Activated CD4-positive, alpha-beta T cell treated with anti-CD3 and anti-CD28 coated beads, Interleukin-2, amount 10 ng/mL, durations not matched to agents 24 days and 14 days (primary cell): ENCODE data around the gene KLRC3. TPM values are rescaled to one million over a fixed set of nuclear protein-coding genes. Genes with fewer than 3 reads are reported as not detected.
"Not testable (repeated sequence)": the region's sequence is repeated elsewhere in the genome, so short reads cannot be mapped to it uniquely, and the experiment has no call there.

Source experiments
- DNase-seq: peaks from one replicate; pipeline ENCODE4 v3.0.0; 2022
- H3K27ac Mint-ChIP-seq: one replicate; pipeline ENCODE4 v1.8.0; 2022; ENCODE audit warnings: mild to moderate bottlenecking, mixed read lengths
- H3K27me3 Mint-ChIP-seq: one replicate; pipeline ENCODE4 v1.8.0; 2022; ENCODE audit warnings: mixed read lengths
- H3K36me3 Mint-ChIP-seq: one replicate; pipeline ENCODE4 v1.8.0; 2022; ENCODE audit warnings: low read depth, mild to moderate bottlenecking, mixed read lengths
- H3K4me1 Mint-ChIP-seq: one replicate; pipeline ENCODE4 v1.8.0; 2021; ENCODE audit warnings: mixed read lengths
- H3K4me3 Mint-ChIP-seq: one replicate; pipeline ENCODE4 v1.8.0; 2022; ENCODE audit warnings: mild to moderate bottlenecking, moderate library complexity, mixed read lengths
- H3K9me3 Mint-ChIP-seq: one replicate; pipeline ENCODE4 v1.8.0; 2021; ENCODE audit warnings: mixed read lengths
- intact Hi-C: fragments of 100-400 bp; cut with micrococcal nuclease; formaldehyde crosslinking; loops from one replicate; pipeline ENCODE4 v1.15.1; 2023
- total RNA-seq: library from RNA; stranded (reverse); gene quantifications from 2 replicates; pipeline ENCODE4 v1.2.3, GENCODE V29; 2022

The KLRC3 gene
- total RNA-seq = not detected in 2 replicates

DNA sequence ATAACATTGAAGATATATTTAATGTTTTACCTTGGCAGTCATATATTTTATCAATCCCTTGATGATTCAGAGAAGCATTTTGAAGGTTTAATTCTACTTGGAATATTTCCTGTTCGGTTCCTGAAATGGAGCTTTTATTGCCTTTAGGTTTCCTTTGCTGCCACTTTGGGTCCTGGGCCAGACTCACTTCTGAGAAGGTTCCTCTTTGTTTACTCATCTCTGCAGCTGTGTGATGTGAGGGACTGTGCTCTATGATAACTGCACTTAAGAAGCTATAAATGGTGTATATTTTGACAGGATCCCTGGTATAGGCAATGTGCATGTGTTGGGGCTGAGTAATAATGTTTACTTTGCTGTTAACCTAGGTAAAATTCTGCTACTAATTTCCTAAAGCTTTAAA, at the start of gene KLRC3:
Gene KLRC3, minus strand, starts transcription at position 262 of the 400 bp plus-strand sequence. Its CDS starts 45 bp downstream, at position 217.
- H3K4me1 Mint-ChIP-seq, intact Hi-C loops, H3K27me3 Mint-ChIP-seq, H3K36me3 Mint-ChIP-seq, H3K27ac Mint-ChIP-seq, DNase-seq, H3K4me3 Mint-ChIP-seq, H3K9me3 Mint-ChIP-seq: not testable (repeated sequence)

DNA sequence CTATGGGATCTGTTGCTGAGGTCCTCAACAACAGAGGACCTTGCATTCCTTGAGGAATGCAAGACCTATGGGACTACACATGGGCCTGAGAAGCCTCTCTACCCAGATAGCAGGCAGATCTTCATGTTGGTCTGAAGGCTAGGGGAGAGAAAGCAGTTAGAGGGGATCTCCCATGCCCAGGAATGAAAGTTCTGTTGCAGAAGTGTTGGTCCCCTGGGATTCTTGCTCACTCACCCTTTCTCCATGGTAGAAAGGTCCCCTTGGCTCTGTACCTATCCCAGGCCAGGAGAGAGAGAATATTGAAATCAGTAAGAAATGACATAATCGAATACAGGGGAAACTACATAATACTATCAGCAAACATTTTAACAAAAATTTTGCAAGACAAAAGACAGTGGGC, 49.3 kb upstream of the KLRC3 start:
- no peaks in the 10 kb centered on the region for H3K27me3 Mint-ChIP-seq
- no peak overlapping the region for H3K27ac Mint-ChIP-seq
- H3K9me3 Mint-ChIP-seq = no peaks in the 10 kb centered on the region
- no peak overlapping the region for H3K4me3 Mint-ChIP-seq
- H3K4me1 Mint-ChIP-seq = no peaks in the 10 kb centered on the region
- intact Hi-C loops = no loop called here
- H3K36me3 Mint-ChIP-seq = no peaks in the 10 kb centered on the region
- no peak for DNase-seq

DNA sequence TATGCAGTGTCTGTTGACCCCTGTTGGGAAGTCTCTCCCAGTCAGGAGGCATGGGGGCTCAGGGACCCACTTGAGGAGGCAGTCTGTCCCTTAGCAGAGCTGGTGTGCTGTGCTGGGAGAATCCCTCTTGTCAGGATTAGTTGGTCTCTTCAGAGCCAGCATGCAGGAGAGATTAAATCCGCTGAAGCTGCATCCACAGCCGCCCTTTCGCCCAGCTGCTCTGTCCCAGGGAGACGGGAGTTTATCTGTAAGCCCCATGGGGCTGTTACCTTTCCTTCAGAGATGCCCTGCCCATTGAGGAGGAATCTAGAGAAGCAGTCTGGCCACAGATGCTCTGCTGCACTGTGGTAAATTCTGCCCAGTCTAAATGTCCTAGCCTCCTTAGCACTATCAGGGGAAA, 45.9 kb upstream of the KLRC3 start:
- no peak overlapping the region for H3K27ac Mint-ChIP-seq
- DNase-seq = no peak
- peaks cover 14% of the 10 kb centered on the region for H3K9me3 Mint-ChIP-seq
- no peaks in the 10 kb centered on the region for H3K36me3 Mint-ChIP-seq
- intact Hi-C loops = no loop called here
- H3K4me3 Mint-ChIP-seq = no peak overlapping the region
- H3K27me3 Mint-ChIP-seq = peaks cover 5% of the 10 kb centered on the region
- no peaks in the 10 kb centered on the region for H3K4me1 Mint-ChIP-seq

DNA sequence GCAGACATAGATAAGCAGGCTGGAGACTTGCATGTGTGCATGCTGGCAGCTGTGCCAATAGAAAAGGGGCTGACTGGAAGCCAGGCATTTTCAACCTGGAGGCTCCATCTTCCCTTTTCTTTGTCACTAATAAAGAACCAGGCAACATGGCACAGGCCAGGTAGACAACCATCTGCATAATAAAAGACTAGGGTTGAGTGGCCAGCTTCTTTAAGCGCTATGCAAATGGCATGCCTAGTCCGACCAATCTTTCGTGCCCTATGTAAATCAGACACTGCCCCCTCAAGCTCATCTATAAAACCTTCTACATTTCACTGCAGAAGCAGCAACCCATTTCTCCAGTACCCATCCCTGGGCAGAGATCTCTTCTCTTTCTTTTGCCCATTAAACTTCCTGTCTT, 37.4 kb upstream of the KLRC3 start:
- H3K36me3 Mint-ChIP-seq = no peaks in the 10 kb centered on the region
- H3K4me3 Mint-ChIP-seq = no peak overlapping the region
- H3K27me3 Mint-ChIP-seq = peaks cover 3% of the 10 kb centered on the region
- H3K9me3 Mint-ChIP-seq = peaks cover 33% of the 10 kb centered on the region
- H3K27ac Mint-ChIP-seq = no peak overlapping the region
- no peaks in the 10 kb centered on the region for H3K4me1 Mint-ChIP-seq
- no peak for DNase-seq
- intact Hi-C loops = no loop called here

DNA sequence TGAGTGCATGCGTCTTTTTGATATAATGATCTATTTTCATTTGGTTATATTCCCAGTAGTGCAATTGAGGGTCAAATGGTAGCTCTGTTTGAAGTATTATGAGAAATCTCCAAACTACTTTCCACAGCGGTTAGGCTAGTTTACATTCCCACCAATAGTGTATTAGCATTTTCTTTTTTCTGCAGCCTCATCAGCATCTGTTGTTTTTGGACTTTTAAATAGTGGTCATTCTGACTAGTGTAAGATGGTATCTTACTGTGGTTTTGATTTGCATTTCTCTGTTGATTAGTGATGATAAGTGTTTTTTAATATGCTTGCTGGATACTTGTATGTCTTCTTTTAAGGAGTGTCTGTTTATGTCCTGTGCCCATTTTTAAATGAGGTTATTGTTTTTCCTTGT, 36.5 kb upstream of the KLRC3 start:
- DNase-seq = no peak
- H3K9me3 Mint-ChIP-seq = peaks cover 24% of the 10 kb centered on the region
- peaks cover 2% of the 10 kb centered on the region for H3K27me3 Mint-ChIP-seq
- no peak overlapping the region for H3K4me3 Mint-ChIP-seq
- no peaks in the 10 kb centered on the region for H3K36me3 Mint-ChIP-seq
- H3K4me1 Mint-ChIP-seq = no peaks in the 10 kb centered on the region
- intact Hi-C loops = no loop called here
- no peak overlapping the region for H3K27ac Mint-ChIP-seq

DNA sequence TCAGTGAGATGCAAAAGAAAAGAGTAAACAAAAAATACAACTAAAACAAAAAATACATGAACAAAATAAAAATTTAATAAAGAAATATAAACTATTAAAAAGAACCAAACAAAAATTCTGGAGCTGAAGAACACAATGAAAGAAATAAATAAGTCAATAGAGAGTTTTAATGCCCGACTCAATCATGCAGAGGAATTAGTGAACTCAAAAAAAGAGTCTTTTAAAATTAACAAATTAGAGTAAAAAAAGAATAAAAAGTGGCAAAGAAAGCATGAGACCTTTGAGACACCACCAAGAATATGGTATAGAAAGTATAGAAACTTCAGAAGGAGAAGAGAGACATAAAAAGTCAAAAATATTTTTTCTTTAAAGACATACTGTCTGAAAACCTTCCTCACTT, 35.4 kb upstream of the KLRC3 start:
- Mint-ChIP-seq H3K4me3 (no peak overlapping the region), H3K27me3 (peaks cover 2% of the 10 kb centered on the region), H3K36me3 (no peaks in the 10 kb centered on the region), H3K4me1 (no peaks in the 10 kb centered on the region), H3K9me3 (peaks cover 21% of the 10 kb centered on the region), H3K27ac (no peak overlapping the region)
- no peak for DNase-seq
- intact Hi-C loops = no loop called here

DNA sequence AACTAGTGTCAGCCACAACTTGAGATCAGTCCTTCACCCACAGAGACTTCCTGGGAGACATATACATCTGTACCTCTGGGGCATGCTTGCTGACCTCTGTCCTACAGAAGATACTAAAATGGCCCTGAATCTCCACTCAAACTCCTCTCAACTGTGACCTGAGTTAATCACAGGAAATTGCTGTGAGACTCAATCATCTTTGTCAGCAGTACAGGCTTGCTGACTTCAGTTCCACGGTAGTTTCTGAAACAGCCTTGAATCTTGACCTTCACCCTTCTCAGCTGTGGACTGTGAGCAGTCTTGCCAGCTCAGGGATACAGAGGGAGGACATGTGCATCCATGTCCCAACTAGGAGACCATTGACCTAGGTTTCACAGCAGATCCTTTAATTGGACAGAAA, 34.1 kb upstream of the KLRC3 start:
- Mint-ChIP-seq H3K4me3 (no peak overlapping the region), H3K27me3 (no peaks in the 10 kb centered on the region), H3K4me1 (no peaks in the 10 kb centered on the region), H3K9me3 (peaks cover 17% of the 10 kb centered on the region), H3K27ac (no peak overlapping the region), H3K36me3 (no peaks in the 10 kb centered on the region)
- intact Hi-C loops = no loop called here
- DNase-seq = no peak

DNA sequence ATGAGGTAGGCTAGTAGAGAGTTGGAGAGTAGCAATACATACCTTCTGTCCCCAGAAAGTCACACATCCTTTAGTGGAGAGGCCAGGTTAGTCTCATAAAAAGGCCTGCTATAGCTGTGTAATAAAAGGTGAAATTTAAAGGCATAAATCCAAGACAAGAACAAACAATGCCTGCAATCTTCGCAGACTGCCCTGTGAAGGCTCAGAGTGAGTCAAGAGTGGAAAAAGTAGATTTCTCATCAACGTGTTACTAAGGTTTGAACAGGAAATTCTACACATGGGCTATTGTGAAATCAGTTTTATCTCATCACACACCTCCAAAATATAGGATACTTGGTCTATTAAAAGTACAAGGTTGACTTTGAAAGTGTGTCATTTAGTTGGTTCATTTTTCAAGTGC, 32.8 kb upstream of the KLRC3 start, which contains the start of gene KLRC1:
Gene KLRC1, minus strand, starts transcription at position 222 of the 400 bp plus-strand sequence. CDS start 2,221 bp downstream, outside the sequence.
- Mint-ChIP-seq H3K27me3 (no peaks in the 10 kb centered on the region), H3K36me3 (no peaks in the 10 kb centered on the region), H3K9me3 (peaks cover 17% of the 10 kb centered on the region), H3K27ac (no peak within 1 kb of the TSS), H3K4me3 (no peak within 1 kb of the TSS), H3K4me1 (no peaks in the 10 kb centered on the region)
- intact Hi-C loops = no loop called here
- DNase-seq = no peak

DNA sequence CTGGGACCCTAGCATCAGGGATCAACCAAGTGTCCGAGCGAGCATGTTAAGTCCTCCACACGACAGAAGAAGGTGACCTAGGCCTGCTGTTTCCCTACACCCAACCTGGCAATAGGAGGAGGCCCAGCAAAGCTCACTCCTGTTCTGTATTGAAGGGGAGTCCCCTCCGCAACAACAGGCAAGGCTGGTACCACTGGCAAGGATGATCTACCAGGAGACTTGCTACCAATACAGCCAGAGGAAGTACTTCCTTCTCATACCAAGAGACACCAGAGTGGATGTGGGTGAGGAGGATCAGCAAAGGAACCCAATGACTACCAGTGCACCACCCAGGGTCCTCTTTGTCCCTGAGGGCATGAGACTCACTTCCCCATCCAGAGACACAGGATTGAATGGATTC, 27.8 kb upstream of the KLRC3 start:
- Mint-ChIP-seq H3K4me1 (no peaks in the 10 kb centered on the region), H3K36me3 (no peaks in the 10 kb centered on the region), H3K27ac (no peak overlapping the region), H3K9me3 (no peaks in the 10 kb centered on the region), H3K27me3 (no peaks in the 10 kb centered on the region), H3K4me3 (no peak overlapping the region)
- no peak for DNase-seq
- intact Hi-C loops = no loop called here

DNA sequence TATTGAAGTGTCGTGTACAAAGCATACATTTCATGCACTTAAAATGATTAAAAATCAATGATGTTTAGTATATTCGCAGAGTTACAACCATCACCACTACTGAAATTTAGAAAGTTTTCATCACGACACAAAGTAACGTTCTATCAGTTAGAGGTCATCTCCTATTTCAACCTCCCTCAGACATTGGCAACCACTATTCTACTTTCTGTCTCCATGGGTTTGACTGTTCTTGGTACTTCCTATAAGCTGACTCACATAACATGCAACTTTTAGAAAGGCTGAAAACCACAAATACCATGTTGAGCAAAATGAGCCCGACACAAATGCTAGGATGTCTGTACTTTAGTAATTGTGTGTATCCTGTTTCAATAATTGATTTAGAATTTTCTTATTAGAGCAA, 25.7 kb upstream of the KLRC3 start:
- H3K4me3 Mint-ChIP-seq, H3K4me1 Mint-ChIP-seq, intact Hi-C loops, H3K36me3 Mint-ChIP-seq, H3K27me3 Mint-ChIP-seq, DNase-seq, H3K27ac Mint-ChIP-seq, H3K9me3 Mint-ChIP-seq: not testable (repeated sequence)

DNA sequence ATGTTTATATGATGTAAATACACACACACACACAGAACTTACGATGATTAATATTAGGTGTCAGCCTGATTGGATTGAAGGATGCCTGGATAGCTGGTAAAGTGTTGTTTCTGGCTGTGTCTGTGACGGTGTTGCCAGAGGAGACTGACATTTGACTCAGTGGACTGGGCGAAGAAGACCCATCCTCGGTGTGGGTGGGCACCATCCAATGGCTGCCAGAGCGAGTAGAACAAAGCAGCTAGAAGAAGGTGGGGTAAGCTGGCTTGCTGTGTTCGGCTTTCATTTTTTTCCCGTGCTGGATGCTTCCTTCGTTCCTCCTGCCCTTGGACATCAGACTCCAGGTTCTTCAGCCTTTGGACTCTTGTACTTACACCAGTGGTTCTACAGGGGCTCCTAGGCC, 20.7 kb upstream of the KLRC3 start:
- intact Hi-C loops, H3K4me1 Mint-ChIP-seq, DNase-seq, H3K4me3 Mint-ChIP-seq, H3K27me3 Mint-ChIP-seq, H3K36me3 Mint-ChIP-seq, H3K9me3 Mint-ChIP-seq, H3K27ac Mint-ChIP-seq: not testable (repeated sequence)

DNA sequence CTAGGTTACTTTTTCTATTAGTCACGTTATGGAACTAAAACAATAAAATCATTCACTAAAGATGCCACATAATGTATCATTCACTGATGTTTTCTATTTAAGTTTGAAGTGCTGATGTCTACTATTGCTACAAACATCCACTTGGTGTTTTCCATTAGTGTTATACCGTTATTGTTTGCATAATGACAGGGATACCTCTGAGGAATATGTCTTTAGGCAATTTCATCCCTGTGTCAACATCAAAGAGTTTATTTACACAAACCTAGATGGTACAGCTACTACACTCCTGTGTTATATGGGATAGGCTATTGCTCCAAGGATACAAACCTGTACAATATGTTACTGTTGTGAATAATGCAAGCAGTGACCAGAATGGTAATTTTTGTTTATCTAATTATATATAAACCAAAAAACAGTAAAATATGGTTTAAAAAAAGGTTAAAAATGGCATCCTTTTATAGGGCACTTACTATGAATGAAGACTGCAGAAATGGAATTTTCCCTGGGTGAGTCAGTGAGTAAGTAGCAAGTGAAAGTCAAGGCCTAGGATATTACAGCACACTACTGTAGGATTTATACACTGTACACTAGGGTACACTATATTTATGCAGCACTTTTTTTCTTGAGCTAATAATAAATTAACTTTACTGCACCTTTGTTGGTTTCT, 19.3 kb upstream of the KLRC3 start:
- DNase-seq, intact Hi-C loops: not testable (repeated sequence)

DNA sequence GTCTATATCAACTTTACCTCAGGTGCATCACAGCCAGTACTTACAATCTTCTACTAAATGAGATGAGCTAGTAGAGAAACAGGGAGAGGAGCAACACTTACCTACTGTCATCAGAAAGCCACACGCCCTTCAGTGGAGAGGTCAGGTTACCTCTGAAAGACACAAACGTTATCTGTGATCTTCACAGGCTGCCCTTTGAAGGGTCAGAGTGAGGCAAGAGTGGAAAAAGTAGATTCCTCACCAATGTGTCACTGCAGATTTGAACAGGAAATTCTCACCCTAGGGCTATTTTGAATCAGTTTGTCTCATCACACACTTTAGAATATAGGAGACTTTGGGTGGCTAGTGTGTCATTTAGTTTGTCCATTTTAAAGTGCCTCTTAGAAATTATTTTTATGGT, 17.2 kb upstream of the KLRC3 start:
- DNase-seq, H3K4me3 Mint-ChIP-seq, H3K4me1 Mint-ChIP-seq, intact Hi-C loops, H3K36me3 Mint-ChIP-seq, H3K27ac Mint-ChIP-seq, H3K27me3 Mint-ChIP-seq, H3K9me3 Mint-ChIP-seq: not testable (repeated sequence)

More for the DNA sequence above, 19.3 kb upstream of the KLRC3 start:
- H3K27ac Mint-ChIP-seq, H3K36me3 Mint-ChIP-seq, H3K4me1 Mint-ChIP-seq, H3K9me3 Mint-ChIP-seq, H3K4me3 Mint-ChIP-seq, H3K27me3 Mint-ChIP-seq: not testable (repeated sequence)

DNA sequence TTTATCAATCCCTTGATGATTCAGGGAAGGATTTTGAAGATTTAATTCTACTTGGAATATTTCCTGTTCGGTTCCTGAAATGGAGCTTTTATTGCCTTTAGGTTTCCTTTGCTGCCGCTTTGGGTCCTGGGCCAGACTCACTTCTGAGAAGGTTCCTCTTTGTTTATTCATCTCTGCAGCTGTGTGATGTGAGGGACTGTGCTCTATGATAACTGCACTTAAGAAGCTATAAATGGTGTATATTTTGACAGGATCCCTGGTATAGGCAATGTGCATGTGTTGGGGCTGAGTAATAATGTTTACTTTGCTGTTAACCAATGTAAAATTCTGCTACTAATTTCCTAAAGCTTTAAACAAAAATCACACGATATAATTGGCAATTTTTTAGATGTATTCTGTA, 15.4 kb upstream of the KLRC3 start, which contains the start of gene KLRC2:
Gene KLRC2, minus strand, starts transcription at position 195 of the 400 bp plus-strand sequence. Its CDS starts 24 bp downstream, at position 171.
- H3K27me3 Mint-ChIP-seq, H3K4me1 Mint-ChIP-seq, DNase-seq, H3K4me3 Mint-ChIP-seq, H3K27ac Mint-ChIP-seq, H3K9me3 Mint-ChIP-seq, intact Hi-C loops, H3K36me3 Mint-ChIP-seq: not testable (repeated sequence)

DNA sequence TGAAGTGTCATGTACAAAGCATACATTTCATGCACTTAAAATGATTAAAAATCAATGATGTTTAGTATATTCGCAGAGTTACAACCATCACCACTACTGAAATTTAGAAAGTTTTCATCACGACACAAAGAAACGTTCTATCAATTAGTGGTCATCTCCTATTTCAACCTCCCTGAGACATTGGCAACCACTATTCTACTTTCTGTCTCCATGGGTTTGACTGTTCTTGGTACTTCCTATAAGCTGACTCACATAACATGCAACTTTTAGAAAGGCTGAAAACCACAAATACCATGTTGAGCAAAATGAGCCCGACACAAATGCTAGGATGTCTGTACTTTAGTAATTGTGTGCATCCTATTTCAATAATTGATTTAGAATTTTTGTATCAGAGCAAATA, 10.2 kb upstream of the KLRC3 start:
- H3K27me3 Mint-ChIP-seq, DNase-seq, H3K4me3 Mint-ChIP-seq, H3K27ac Mint-ChIP-seq, H3K9me3 Mint-ChIP-seq, intact Hi-C loops, H3K36me3 Mint-ChIP-seq, H3K4me1 Mint-ChIP-seq: not testable (repeated sequence)
